ENCODE results near the gene GPM6B. TPM values are rescaled to one million over a fixed set of nuclear protein-coding genes. Genes with fewer than 3 reads are reported as not detected.

The GPM6B gene
- total RNA-seq, 4 donors from 2014 or later, result 44.0 to 82.4 (median 56.1) TPM

DNA sequence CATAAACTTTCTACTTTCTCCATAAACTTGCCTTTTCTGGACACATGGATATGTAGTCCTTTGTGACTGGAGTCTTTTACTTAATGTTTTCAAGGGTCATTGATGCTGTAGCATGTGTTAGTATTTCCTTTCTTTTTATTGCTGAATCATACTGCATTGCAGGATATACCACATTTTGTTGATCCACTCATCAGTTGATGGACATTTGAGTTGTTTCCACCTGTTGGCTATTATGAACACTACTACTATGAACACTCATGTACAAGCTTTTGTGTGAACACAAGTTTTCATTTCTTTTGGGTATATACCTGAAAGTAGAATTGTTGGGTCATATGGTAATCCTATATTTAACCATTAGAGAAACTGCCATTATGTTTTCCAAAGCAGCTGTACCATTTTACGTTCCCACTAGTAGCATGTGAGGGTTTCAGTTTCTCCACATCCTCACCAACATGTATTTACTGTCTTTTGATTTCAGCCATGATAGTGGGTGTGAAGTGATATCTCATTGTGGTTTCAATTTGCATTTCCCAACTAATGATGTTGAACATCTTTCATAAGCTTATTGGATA, 26.3 kb upstream of the GPM6B start:
- no peak overlapping the region for H3K27ac ChIP-seq
- no peak overlapping the region for H3K4me3 ChIP-seq
- H3K27me3 ChIP-seq, result no peaks in the 10 kb centered on the region
- WGBS, 2 donors (ENCODE audit: low coverage in 1 of 2), result 57 to 80% methylated on average over 1 of the region's 1 CpG
- no peak for ATAC-seq
- TF ChIP-seq EP300 (IDR thresholded peaks at IDR 0.05) (no peak), POLR2A (IDR thresholded peaks at IDR 0.05) (no peak), POLR2AphosphoS5 (IDR thresholded peaks at IDR 0.05) (no peak)
- TF ChIP-seq, protein P1, sequence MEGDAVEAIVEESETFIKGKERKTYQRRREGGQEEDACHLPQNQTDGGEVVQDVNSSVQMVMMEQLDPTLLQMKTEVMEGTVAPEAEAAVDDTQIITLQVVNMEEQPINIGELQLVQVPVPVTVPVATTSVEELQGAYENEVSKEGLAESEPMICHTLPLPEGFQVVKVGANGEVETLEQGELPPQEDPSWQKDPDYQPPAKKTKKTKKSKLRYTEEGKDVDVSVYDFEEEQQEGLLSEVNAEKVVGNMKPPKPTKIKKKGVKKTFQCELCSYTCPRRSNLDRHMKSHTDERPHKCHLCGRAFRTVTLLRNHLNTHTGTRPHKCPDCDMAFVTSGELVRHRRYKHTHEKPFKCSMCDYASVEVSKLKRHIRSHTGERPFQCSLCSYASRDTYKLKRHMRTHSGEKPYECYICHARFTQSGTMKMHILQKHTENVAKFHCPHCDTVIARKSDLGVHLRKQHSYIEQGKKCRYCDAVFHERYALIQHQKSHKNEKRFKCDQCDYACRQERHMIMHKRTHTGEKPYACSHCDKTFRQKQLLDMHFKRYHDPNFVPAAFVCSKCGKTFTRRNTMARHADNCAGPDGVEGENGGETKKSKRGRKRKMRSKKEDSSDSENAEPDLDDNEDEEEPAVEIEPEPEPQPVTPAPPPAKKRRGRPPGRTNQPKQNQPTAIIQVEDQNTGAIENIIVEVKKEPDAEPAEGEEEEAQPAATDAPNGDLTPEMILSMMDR (IDR thresholded peaks at IDR 0.05), result no peak
- H3K9me3 ChIP-seq, result no peaks in the 10 kb centered on the region
- no peaks in the 10 kb centered on the region for H3K4me1 ChIP-seq
- no peaks in the 10 kb centered on the region for H3K36me3 ChIP-seq

DNA sequence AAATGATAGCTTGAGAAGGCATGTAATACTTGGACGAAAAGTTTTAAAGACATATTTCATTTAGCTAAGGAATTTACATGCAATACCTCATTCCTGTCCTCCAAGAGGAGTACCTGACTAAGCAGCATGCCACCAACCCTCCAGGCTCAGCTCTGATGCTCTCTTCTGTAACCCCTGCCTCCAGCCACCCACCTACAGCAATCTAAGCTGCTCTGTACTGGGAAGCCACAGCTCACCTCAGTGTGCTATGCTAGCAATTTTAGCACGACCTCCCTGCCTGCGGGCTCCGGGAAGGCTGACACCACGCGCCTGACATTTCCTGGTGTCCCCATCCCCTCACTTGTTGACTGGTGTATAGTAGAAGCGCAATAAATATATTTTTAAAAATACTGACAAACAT, 23.2 kb upstream of the GPM6B start:
- Histone ChIP-seq H3K9me3 (no peaks in the 10 kb centered on the region), H3K4me3 (no peak overlapping the region), H3K27ac (no peak overlapping the region), H3K27me3 (no peaks in the 10 kb centered on the region), H3K36me3 (no peaks in the 10 kb centered on the region), H3K4me1 (no peaks in the 10 kb centered on the region)
- no peak for ATAC-seq
- TF ChIP-seq POLR2A (IDR thresholded peaks at IDR 0.05) (no peak), EP300 (IDR thresholded peaks at IDR 0.05) (no peak), POLR2AphosphoS5 (IDR thresholded peaks at IDR 0.05) (no peak)
- TF ChIP-seq, protein P1 (IDR thresholded peaks at IDR 0.05), result no peak
- WGBS, 2 donors (ENCODE audit: low coverage in 1 of 2), result 95 to 96% methylated on average over 4 to 6 of the region's 7 CpGs

DNA sequence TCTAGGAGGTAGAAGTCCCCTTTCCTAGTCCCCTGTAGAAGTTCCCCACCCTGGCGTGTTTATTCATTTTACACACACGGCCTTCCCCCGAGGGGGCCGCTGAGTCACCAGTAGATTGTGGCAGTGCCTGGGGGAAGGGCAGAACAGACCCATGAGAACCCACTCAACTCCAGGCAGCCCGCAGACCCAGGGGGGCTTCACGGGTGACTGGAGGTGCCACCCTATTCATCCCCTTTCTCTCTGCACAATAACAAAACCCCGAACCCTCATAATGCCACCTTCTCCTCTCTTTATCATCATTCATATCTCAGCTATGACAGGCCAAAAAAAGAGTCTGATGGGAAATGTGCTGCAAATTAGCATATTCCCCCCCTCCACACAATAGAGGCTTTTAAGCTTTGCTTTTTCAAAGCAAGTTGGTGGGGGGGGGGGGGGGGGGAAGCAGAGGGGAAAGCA, 20.4 kb upstream of the GPM6B start:
- no peaks in the 10 kb centered on the region for H3K27me3 ChIP-seq
- ATAC-seq, result no peak
- 51% methylated on average over 2 of the region's 7 CpGs; no CpG with 5 or more reads in 1 of the 2 donors for WGBS, 2 donors (ENCODE audit: low coverage in 1 of 2)
- H3K4me3 ChIP-seq, result no peak overlapping the region
- no peaks in the 10 kb centered on the region for H3K9me3 ChIP-seq
- TF ChIP-seq, protein P1 (IDR thresholded peaks at IDR 0.05), result no peak
- TF ChIP-seq EP300 (IDR thresholded peaks at IDR 0.05) (no peak), POLR2AphosphoS5 (IDR thresholded peaks at IDR 0.05) (no peak), POLR2A (IDR thresholded peaks at IDR 0.05) (no peak)
- H3K36me3 ChIP-seq, result no peaks in the 10 kb centered on the region
- H3K27ac ChIP-seq, result no peak overlapping the region
- H3K4me1 ChIP-seq, result no peaks in the 10 kb centered on the region

DNA sequence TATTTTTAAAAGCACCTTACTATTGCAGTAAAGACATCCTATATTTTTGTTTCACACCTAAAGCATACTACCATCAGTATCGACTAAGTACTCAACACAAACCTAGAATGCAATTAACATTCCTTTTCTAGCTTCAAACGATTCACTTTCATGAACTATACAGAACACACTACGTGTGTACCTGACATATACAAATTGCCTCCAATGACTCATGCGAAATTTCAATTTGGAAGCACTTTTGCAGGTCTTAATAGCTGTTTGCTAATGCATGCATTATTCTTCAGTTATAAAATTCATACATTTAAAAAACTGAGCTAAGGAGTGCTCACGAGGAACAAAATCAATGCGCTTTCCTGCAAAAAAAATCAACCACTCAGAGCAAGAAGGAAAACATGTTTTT, 19.7 kb upstream of the GPM6B start:
- WGBS, 2 donors (ENCODE audit: low coverage in 1 of 2), result 60 to 67% methylated on average over 5 to 6 of the region's 6 CpGs
- Histone ChIP-seq H3K4me1 (no peaks in the 10 kb centered on the region), H3K9me3 (no peaks in the 10 kb centered on the region), H3K4me3 (no peak overlapping the region), H3K27me3 (no peaks in the 10 kb centered on the region), H3K27ac (no peak overlapping the region), H3K36me3 (no peaks in the 10 kb centered on the region)
- no peak for ATAC-seq
- TF ChIP-seq POLR2A (IDR thresholded peaks at IDR 0.05) (no peak), POLR2AphosphoS5 (IDR thresholded peaks at IDR 0.05) (no peak), EP300 (IDR thresholded peaks at IDR 0.05) (no peak)
- TF ChIP-seq, protein P1 (IDR thresholded peaks at IDR 0.05), result no peak

DNA sequence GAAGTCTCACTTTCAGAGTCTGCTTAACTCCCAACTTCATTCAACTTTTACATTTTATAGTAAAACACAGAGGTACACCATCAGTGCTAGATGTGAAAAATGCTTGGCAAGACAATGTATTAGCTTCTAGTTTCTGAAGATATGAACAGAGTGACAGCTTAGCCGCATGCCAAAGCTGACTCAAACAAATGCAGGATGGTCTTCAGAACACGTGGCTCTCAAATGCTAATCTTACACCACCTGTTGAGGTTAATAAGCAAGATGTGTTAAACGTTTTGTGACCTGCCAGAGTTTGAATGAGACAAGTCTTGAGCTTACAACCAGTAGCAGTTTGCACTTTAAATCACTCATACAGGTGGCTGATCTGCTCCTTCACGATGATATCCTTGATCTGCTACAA, 18.9 kb upstream of the GPM6B start:
- no peak for TF ChIP-seq POLR2A (IDR thresholded peaks at IDR 0.05)
- TF ChIP-seq, protein P1 (IDR thresholded peaks at IDR 0.05), result no peak
- TF ChIP-seq EP300 (IDR thresholded peaks at IDR 0.05), result no peak
- TF ChIP-seq POLR2AphosphoS5 (IDR thresholded peaks at IDR 0.05), result no peak
- no peak for ATAC-seq

More for the DNA sequence above, 18.9 kb upstream of the GPM6B start:
- no peak overlapping the region for H3K27ac ChIP-seq
- no peak overlapping the region for H3K4me3 ChIP-seq
- no peaks in the 10 kb centered on the region for H3K4me1 ChIP-seq
- H3K27me3 ChIP-seq, result no peaks in the 10 kb centered on the region
- no peaks in the 10 kb centered on the region for H3K9me3 ChIP-seq
- 32 to 42% methylated on average over 3 of the region's 4 CpGs for WGBS, 2 donors (ENCODE audit: low coverage in 1 of 2)
- H3K36me3 ChIP-seq, result no peaks in the 10 kb centered on the region

Measured in gastroesophageal sphincter (tissue), 4 donors.